ENCODE results near the gene S100A8.

S100A8 gene

GRCh38 chr1:153389973-153390879 lies 647 bp downstream of the S100A8 start:
- no peak for DNase-seq

- DNase-seq, result no peak
Measured at GRCh38 chr1:153389401-153389800, 1.5 kb downstream of the S100A8 start.

DNA sequence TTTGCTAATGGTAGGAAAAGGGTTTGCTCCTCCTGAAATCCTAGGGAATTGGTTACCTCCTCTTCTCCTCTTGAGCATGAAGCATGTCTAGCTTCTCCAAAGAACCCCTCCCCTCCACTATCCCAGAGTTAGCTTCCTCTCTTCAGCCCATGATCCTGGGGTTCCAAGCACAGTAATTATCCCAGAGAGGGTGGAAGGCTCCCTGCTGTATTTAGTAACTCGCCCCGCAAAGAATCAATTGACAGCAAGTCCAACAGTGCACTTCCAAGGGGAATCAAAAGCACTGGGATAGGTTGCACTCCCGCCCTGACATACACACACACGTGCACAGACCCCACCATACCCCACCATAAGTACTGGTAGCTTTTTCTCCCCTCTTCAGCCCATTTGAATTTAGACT lies 3.1 kb downstream of the S100A8 start:
- no peak for DNase-seq

GRCh38 chr1:153387001-153387400 lies 3.9 kb downstream of the S100A8 start:
- no peak for DNase-seq

DNA sequence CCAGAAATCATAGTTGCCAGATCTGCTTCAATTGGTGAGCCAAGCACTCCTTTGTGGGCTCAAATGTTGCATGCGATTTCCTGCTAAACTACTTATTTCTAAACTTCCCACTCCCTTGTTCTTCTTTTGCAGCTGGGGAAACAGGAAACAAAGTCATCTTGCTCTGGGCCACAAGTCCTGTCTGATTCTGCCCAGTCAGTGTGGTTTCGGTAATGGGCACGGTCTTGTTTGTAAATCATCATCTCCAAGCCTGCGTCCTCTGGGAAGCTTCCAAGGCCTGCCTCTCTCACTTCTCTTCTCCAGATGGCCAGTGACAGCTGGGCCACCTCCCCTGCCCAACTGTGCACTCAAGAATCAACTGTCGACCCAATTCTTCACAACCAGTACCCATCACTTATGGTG lies 4.4 kb downstream of the S100A8 start:
- no peak for DNase-seq

DNA sequence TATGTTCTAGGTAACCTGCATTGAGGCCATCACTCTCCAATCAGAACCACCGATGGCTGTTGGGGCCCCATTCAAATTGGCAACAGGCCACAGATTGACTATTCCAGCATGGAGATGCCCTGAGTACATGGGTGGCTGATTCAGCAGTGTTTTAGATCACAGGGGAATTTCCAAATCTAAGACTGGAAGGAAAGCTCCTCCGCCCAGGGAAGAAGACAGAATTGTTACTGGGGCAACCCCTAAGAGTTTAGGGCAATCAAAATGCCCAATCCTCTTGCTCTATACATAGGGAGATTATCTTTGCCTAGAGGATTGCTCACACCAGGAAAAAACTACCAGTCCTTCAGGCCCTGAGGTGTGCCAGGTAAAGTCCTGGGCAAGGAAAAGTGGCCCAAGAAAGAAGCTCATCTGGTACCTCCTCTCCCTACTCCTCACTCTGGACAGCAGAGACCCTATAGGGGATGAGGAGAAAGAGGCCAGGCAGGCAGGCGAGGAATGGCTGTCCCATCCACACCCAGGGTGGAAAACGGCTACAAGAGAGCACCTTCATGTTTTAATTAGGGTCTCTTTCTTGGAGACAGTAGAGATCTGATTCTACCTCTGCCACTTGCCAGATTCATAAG lies 5.8 kb downstream of the S100A8 start:
- DNase-seq, result no peak

- DNase-seq, result no peak
Measured at GRCh38 chr1:153380711-153381110, 10.2 kb downstream of the S100A8 start.

DNA sequence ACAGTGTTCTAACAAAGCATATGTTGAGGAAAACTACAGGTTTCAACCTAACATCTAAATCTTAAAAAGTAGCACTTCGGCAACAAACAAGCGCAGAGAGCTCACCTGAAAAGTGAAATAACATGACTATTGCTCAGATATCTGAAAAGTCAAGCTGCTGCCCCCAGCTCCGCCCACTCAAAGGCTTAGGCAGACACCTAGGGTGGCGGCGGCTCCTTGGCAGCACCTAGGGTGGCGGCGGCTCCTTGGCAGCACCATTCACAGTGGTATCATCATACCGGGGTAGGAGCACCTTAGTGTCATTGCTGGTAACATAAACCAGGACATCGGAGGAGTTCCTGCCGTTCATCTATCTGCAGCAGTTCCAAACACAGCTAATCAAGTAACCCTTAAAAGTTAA lies 11.3 kb downstream of the S100A8 start:
- DNase-seq, result no peak

- no peak for DNase-seq
Measured at GRCh38 chr1:153375511-153375910, 15.4 kb downstream of the S100A8 start, which contains the start of gene S100A12. Gene S100A12, minus strand, starts transcription at chr1:153375621. Its CDS starts 1,029 bp downstream, at chr1:153374592.

DNA sequence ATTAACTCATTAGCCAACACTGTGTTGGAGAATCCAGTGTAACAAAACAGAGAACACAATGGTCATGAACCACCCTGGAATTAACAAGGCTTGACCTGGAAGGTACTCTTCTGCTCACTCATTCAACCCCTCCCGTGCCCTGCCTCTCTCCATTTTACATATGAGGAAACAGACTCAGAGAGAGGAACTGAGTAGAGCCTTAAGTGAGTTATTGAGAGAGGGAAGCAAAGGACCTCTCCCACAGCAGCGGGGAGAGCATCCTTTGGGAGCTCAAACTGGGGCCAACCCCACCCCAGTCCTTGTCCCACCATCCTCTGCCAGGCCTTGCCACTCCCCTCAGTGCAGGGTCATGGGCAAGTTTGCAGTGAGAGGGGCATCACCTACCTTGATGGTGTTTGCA lies 16.8 kb downstream of the S100A8 start:
- DNase-seq, result no peak

GRCh38 chr1:153372571-153372970 lies 18.3 kb downstream of the S100A8 start:
- DNase-seq, result no peak

DNA sequence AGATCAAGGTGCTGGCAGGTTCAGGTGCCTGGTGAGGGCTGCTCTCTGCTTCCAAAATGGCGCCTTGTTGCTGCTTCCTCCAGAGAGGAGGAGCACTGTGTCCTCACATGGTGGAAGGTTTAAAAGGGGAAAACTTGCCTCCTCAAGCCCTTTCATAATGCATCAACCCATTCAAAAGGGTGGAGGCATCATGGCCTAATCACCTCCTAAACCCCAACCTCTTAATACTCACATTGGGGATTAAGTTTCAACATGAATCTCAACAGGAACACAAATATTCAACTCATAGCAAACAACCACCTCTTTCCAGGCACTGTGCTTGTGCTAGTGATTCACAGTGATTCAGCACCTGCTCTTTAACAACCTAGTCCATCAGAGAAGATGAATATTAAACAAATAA lies 19.6 kb downstream of the S100A8 start:
- DNase-seq, result no peak

DNA sequence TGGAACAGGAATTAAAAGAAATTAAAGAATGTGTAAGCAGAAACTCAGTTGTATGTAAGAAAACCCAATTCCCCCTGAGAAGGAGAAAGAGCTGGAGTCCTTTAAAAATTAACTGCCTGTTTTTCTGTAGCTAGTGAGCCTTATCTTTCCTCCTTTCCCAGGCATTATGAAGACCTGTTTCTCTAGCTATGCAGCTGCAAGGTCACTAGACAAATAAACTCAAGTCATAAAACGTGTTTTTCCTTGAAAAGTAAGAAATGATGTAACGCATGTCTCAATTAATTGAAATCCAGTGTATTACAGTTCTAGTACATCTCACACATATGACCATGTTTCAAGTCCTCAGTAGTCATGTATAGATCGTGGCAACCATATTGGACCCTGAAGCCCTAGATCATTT lies 20.7 kb downstream of the S100A8 start:
- DNase-seq, result no peak

- DNase-seq, result no peak
Measured at GRCh38 chr1:153368495-153368894, 22.4 kb downstream of the S100A8 start.

GRCh38 chr1:153367090-153367489 lies 23.8 kb downstream of the S100A8 start:
- DNase-seq, result no peak

- no peak for DNase-seq
Measured at GRCh38 chr1:153366261-153366660, 24.6 kb downstream of the S100A8 start.

DNA sequence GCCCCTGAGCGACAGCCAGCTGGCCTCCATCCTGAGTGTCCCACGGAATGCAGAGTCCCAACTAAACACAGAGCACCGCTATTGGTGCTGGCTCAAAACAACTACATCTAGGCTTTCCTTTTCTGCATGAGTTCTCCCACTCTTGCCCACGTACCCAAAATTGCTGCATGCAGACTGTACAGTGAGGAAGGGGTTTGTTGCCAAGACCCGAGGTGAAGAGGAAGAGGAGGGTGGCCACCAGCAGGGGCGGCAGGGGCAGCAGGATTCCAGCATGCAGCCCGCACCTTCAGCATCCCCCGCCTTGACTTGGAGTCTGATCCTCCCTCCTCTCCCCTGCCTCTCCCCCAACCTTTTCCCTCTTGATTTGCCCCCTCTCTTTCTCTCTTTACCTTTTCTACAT lies 25.2 kb downstream of the S100A8 start:
- DNase-seq, result no peak

- DNase-seq, result no peak
Measured at GRCh38 chr1:153364766-153365666, 25.9 kb downstream of the S100A8 start.

DNA sequence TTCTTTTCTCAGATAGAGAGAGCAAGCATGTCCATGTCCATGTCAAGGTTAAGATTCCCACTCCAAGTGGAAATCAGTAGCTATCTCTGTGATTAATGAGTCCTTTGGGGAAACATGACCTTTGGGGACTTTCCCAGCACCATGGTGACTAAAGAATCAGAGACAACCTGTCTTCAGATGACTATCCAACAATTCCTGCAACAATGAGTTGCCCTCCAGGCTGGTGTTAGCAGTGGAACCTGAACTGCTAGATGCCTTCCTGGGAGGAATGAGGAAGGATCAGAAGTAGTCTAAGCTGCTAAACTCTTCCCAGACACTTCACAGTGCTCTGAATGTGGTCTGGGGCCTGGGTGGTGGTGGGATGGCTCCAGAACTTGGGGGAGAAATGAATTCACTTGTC lies 26.7 kb downstream of the S100A8 start:
- no peak for DNase-seq

- DNase-seq, result no peak
Measured at GRCh38 chr1:153363641-153364040, 27.2 kb downstream of the S100A8 start.

GRCh38 chr1:153362187-153362775 lies 28.6 kb downstream of the S100A8 start:
- DNase-seq, result no peak

DNA sequence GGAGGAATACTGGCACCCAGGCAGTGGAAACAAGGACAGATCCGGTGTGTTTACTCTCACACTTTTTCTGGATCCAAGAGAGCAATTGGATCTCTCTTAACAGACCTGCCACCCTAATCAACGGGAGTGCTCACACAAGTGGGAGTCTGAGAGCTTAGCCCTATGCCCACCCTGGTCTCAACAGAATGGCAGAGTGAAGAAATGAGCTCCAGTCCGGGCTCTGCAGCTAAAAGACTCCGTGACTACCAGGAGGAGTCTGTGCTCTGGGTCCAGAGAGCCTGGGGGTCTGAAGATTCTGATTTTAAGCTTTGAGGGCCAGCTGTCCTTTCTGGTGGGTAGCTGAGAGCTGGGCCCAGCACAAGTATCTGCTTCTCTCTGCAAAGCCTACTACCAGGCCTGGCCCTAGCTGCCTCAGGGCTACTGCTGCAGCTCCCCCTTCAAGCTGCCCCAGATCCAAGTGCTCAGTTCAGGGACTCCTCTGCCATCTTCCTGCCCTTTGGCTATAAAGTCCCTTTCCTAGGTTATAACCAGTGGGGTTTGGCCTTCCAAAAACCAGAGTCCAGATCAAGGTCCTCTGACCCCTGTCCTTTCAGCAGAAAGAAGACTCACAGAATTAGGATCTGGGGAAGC lies 29.3 kb downstream of the S100A8 start:
- no peak for DNase-seq

Measured in CD4-positive, alpha-beta T cell treated with Interleukin-6 for 4 hours (primary cell).